WTC11 (cell line): Measurements from ENCODE around the gene SYT7. TPM values are rescaled to one million over a fixed set of nuclear protein-coding genes. Genes with fewer than 3 reads are reported as not detected.

Source experiments
- ATAC-seq: fragments of 200-7000 bp; cut with Tn5 transposase; 2 replicates; pipeline ENCODE4 v1.10.0; 2021; ENCODE audit warnings: mild to moderate bottlenecking, moderate library complexity
- CTCF ChIA-PET: fragments of 300-600 bp; sonication (Branson Sonifier 250); formaldehyde crosslinking; loops from one replicate; lab custom pipeline; 2021; ENCODE audit warnings: antibody characterized with exemption; lab: Charles Lee
- POLR2A ChIA-PET: fragments of 350-600 bp; sonication (Branson Sonifier 250); formaldehyde crosslinking; loops from one replicate; lab custom pipeline; 2021; ENCODE audit warnings: antibody characterized with exemption; lab: Charles Lee
- DNase-seq: peaks from one replicate; pipeline ENCODE4 v3.0.0; 2021; ENCODE audit warnings: low spot score
- H3K27ac Mint-ChIP-seq: 2 replicates; pipeline ENCODE4 v1.8.0; 2021; ENCODE audit warnings: mixed read lengths
- H3K27me3 Mint-ChIP-seq: 2 replicates; pipeline ENCODE4 v1.8.0; 2021; ENCODE audit warnings: low read depth, mild to moderate bottlenecking, moderate library complexity, mixed read lengths
- H3K36me3 Mint-ChIP-seq: 2 replicates; pipeline ENCODE4 v1.8.0; 2021; ENCODE audit warnings: mixed read lengths
- H3K4me1 Mint-ChIP-seq: 2 replicates; pipeline ENCODE4 v1.8.0; 2022; ENCODE audit warnings: mixed read lengths
- H3K4me3 Mint-ChIP-seq: 2 replicates; pipeline ENCODE4 v1.8.0; 2021; ENCODE audit warnings: mild to moderate bottlenecking, moderate library complexity, mixed read lengths
- H3K9me3 Mint-ChIP-seq: 2 replicates; pipeline ENCODE4 v1.8.0; 2021; ENCODE audit warnings: mixed read lengths
- ATF1 ChIP-seq: sonication (generic); formaldehyde crosslinking; IDR thresholded peaks from 2 replicates; pipeline ENCODE4 v1.8.1; 2023; ENCODE audit warnings: mild to moderate bottlenecking, moderate library complexity, missing genetic modification reagents
- CDX4 ChIP-seq: fragments of 250-450 bp; sonication (Bioruptor Pico); IDR thresholded peaks from 2 replicates; pipeline ENCODE4 v1.9.0; 2021; ENCODE audit warnings: moderate library complexity, mild to moderate bottlenecking, inconsistent platforms, borderline replicate concordance
- E2F1 ChIP-seq: sonication (generic); formaldehyde crosslinking; IDR thresholded peaks from 2 replicates; pipeline ENCODE4 v1.8.0; 2022; ENCODE audit warnings: mild to moderate bottlenecking, missing genetic modification reagents
- ELF4 ChIP-seq: sonication (generic); formaldehyde crosslinking; IDR thresholded peaks from 2 replicates; pipeline ENCODE4 v1.8.1; 2022; ENCODE audit warnings: low read depth, mild to moderate bottlenecking, moderate library complexity, missing genetic modification reagents
- ETV6 ChIP-seq: sonication (generic); formaldehyde crosslinking; IDR thresholded peaks from 2 replicates; pipeline ENCODE4 v1.8.1; 2022; ENCODE audit warnings: mild to moderate bottlenecking, missing genetic modification reagents
- FOXP1 ChIP-seq: sonication (generic); formaldehyde crosslinking; IDR thresholded peaks from 2 replicates; pipeline ENCODE4 v1.8.0; 2022; ENCODE audit warnings: missing genetic modification reagents, mild to moderate bottlenecking, moderate library complexity, borderline replicate concordance
- GABPB1 ChIP-seq: sonication (generic); formaldehyde crosslinking; IDR thresholded peaks from 2 replicates; pipeline ENCODE4 v1.8.1; 2023; ENCODE audit warnings: mild to moderate bottlenecking, missing genetic modification reagents
- MAX ChIP-seq: sonication (generic); formaldehyde crosslinking; IDR thresholded peaks from 2 replicates; pipeline ENCODE4 v1.8.0; 2022; ENCODE audit warnings: mild to moderate bottlenecking, missing genetic modification reagents
- PRRX2 ChIP-seq: fragments of 250-450 bp; sonication (Bioruptor Pico); IDR thresholded peaks from 2 replicates; pipeline ENCODE4 v1.8.0; 2021; ENCODE audit warnings: mild to moderate bottlenecking
- RELA ChIP-seq: sonication (generic); formaldehyde crosslinking; IDR thresholded peaks from 2 replicates; pipeline ENCODE4 v1.8.1; 2022; ENCODE audit warnings: missing genetic modification reagents, mild to moderate bottlenecking, borderline replicate concordance
- STAT6 ChIP-seq: sonication (generic); formaldehyde crosslinking; conservative IDR thresholded peaks from 2 replicates; pipeline ENCODE4 v1.8.1; 2023; ENCODE audit warnings: mild to moderate bottlenecking, low read depth, missing genetic modification reagents, moderate library complexity
- TEAD4 ChIP-seq: sonication (generic); formaldehyde crosslinking; IDR thresholded peaks from 2 replicates; pipeline ENCODE4 v1.8.0; 2022; ENCODE audit warnings: mild to moderate bottlenecking, missing genetic modification reagents
- ZNF263 ChIP-seq: sonication (generic); formaldehyde crosslinking; IDR thresholded peaks from 2 replicates; pipeline ENCODE4 v1.8.1; 2022; ENCODE audit warnings: low read depth, mild to moderate bottlenecking, moderate library complexity, missing genetic modification reagents
- ZNF423 ChIP-seq: fragments of 250-450 bp; sonication (Bioruptor Pico); IDR thresholded peaks from 2 replicates; pipeline ENCODE4 v2.1.2; 2022; ENCODE audit warnings: mild to moderate bottlenecking, moderate library complexity
- ZNF425 ChIP-seq: fragments of 250-450 bp; sonication (Bioruptor Pico); conservative IDR thresholded peaks from 2 replicates; pipeline ENCODE4 v1.9.0; 2021; ENCODE audit warnings: mild to moderate bottlenecking
- ZNF671 ChIP-seq: fragments of 250-450 bp; sonication (Bioruptor Pico); IDR thresholded peaks from 2 replicates; pipeline ENCODE4 v1.8.0; 2021; ENCODE audit warnings: mild to moderate bottlenecking
- total RNA-seq: library from RNA; stranded (reverse); gene quantifications from 3 replicates; pipeline ENCODE4 v1.2.3, GENCODE V29; 2021
- TF ChIP-seq, protein P1 (sequence below): sonication (generic); formaldehyde crosslinking; IDR thresholded peaks from 2 replicates; pipeline ENCODE4 v1.8.1; 2023; ENCODE audit warnings: mild to moderate bottlenecking, missing genetic modification reagents, moderate library complexity
- TF ChIP-seq, protein P2 (sequence below): sonication (generic); formaldehyde crosslinking; IDR thresholded peaks from 2 replicates; pipeline ENCODE4 v1.8.0; 2022; ENCODE audit warnings: missing genetic modification reagents
- TF ChIP-seq, protein P3 (sequence below): sonication (generic); formaldehyde crosslinking; IDR thresholded peaks from 2 replicates; pipeline ENCODE4 v1.8.1; 2022; ENCODE audit warnings: low read depth, mild to moderate bottlenecking, moderate library complexity, missing genetic modification reagents, borderline replicate concordance
- TF ChIP-seq, protein P4 (sequence below): sonication (generic); formaldehyde crosslinking; IDR thresholded peaks from 2 replicates; pipeline ENCODE4 v1.8.0; 2022; ENCODE audit warnings: mild to moderate bottlenecking, missing genetic modification reagents

SYT7 gene
- total RNA-seq, 1 experiment from 2014 or later = 12.5 TPM

- Mint-ChIP-seq H3K4me3 (no peak overlapping the region), H3K27ac (no peak overlapping the region), H3K27me3 (peaks cover 15% of the 10 kb centered on the region), H3K4me1 (peaks cover 20% of the 10 kb centered on the region), H3K36me3 (no peaks in the 10 kb centered on the region), H3K9me3 (no peaks in the 10 kb centered on the region)
- ChIA-PET POLR2A (no interaction called here), CTCF (no interaction called here)
- ATAC-seq = no peak
- DNase-seq = no peak
- TF ChIP-seq, protein P1, sequence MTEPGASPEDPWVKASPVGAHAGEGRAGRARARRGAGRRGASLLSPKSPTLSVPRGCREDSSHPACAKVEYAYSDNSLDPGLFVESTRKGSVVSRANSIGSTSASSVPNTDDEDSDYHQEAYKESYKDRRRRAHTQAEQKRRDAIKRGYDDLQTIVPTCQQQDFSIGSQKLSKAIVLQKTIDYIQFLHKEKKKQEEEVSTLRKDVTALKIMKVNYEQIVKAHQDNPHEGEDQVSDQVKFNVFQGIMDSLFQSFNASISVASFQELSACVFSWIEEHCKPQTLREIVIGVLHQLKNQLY (CRISPR knock-in tag) = no peak
- TF ChIP-seq ZNF425 (no peak), STAT6 (no peak), GABPB1 (CRISPR knock-in tag) (no peak), ZNF263 (CRISPR knock-in tag) (no peak), RELA (no peak), TEAD4 (CRISPR knock-in tag) (no peak), CDX4 (CRISPR knock-in tag) (no peak), FOXP1 (CRISPR knock-in tag) (no peak), MAX (CRISPR knock-in tag) (no peak), ETV6 (CRISPR knock-in tag) (no peak), PRRX2 (CRISPR knock-in tag) (no peak), ZNF423 (no peak), E2F1 (no peak), ATF1 (CRISPR knock-in tag) (no peak), ZNF671 (CRISPR knock-in tag) (no peak), ELF4 (no peak)
- TF ChIP-seq, protein P2, sequence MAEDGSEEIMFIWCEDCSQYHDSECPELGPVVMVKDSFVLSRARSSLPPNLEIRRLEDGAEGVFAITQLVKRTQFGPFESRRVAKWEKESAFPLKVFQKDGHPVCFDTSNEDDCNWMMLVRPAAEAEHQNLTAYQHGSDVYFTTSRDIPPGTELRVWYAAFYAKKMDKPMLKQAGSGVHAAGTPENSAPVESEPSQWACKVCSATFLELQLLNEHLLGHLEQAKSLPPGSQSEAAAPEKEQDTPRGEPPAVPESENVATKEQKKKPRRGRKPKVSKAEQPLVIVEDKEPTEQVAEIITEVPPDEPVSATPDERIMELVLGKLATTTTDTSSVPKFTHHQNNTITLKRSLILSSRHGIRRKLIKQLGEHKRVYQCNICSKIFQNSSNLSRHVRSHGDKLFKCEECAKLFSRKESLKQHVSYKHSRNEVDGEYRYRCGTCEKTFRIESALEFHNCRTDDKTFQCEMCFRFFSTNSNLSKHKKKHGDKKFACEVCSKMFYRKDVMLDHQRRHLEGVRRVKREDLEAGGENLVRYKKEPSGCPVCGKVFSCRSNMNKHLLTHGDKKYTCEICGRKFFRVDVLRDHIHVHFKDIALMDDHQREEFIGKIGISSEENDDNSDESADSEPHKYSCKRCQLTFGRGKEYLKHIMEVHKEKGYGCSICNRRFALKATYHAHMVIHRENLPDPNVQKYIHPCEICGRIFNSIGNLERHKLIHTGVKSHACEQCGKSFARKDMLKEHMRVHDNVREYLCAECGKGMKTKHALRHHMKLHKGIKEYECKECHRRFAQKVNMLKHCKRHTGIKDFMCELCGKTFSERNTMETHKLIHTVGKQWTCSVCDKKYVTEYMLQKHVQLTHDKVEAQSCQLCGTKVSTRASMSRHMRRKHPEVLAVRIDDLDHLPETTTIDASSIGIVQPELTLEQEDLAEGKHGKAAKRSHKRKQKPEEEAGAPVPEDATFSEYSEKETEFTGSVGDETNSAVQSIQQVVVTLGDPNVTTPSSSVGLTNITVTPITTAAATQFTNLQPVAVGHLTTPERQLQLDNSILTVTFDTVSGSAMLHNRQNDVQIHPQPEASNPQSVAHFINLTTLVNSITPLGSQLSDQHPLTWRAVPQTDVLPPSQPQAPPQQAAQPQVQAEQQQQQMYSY (CRISPR knock-in tag) = no peak
- TF ChIP-seq, protein P3, sequence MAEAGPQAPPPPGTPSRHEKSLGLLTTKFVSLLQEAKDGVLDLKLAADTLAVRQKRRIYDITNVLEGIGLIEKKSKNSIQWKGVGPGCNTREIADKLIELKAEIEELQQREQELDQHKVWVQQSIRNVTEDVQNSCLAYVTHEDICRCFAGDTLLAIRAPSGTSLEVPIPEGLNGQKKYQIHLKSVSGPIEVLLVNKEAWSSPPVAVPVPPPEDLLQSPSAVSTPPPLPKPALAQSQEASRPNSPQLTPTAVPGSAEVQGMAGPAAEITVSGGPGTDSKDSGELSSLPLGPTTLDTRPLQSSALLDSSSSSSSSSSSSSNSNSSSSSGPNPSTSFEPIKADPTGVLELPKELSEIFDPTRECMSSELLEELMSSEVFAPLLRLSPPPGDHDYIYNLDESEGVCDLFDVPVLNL (CRISPR knock-in tag) = no peak
- TF ChIP-seq, protein P4, sequence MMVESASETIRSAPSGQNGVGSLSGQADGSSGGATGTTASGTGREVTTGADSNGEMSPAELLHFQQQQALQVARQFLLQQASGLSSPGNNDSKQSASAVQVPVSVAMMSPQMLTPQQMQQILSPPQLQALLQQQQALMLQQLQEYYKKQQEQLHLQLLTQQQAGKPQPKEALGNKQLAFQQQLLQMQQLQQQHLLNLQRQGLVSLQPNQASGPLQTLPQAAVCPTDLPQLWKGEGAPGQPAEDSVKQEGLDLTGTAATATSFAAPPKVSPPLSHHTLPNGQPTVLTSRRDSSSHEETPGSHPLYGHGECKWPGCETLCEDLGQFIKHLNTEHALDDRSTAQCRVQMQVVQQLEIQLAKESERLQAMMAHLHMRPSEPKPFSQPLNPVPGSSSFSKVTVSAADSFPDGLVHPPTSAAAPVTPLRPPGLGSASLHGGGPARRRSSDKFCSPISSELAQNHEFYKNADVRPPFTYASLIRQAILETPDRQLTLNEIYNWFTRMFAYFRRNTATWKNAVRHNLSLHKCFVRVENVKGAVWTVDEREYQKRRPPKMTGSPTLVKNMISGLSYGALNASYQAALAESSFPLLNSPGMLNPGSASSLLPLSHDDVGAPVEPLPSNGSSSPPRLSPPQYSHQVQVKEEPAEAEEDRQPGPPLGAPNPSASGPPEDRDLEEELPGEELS (CRISPR knock-in tag) = no peak
These were observed 9.5 kb downstream of the SYT7 start for GRCh38 chr11:61571337-61571736.
